HepG2 (cell line): Measurements from ENCODE around the gene NEDD8. TPM values are rescaled to one million over a fixed set of nuclear protein-coding genes. Genes with fewer than 3 reads are reported as not detected.

Experiments used
- ATAD3A ChIP-seq: sonication (generic); formaldehyde crosslinking; IDR thresholded peaks from 2 replicates; pipeline ENCODE4 v1.4.0; 2020; ENCODE audit warnings: missing genetic modification reagents
- ATF7-NPFF ChIP-seq: sonication (generic); formaldehyde crosslinking; IDR thresholded peaks from 2 replicates; pipeline ENCODE4 v1.8.1; 2023; ENCODE audit warnings: mild to moderate bottlenecking, low read depth, missing genetic modification reagents, moderate library complexity
- BHLHE40 ChIP-seq: IDR thresholded peaks from 2 replicates; pipeline ENCODE4 v1.6.1; 2011; ENCODE audit warnings: low read length, improper control_type of control experiment
- CHCHD3 ChIP-seq: sonication (generic); formaldehyde crosslinking; IDR thresholded peaks from 2 replicates; pipeline ENCODE4 v1.8.0; 2022; ENCODE audit warnings: mild to moderate bottlenecking, missing genetic modification reagents, moderate library complexity
- KDM2A ChIP-seq: sonication (generic); formaldehyde crosslinking; IDR thresholded peaks from 2 replicates; pipeline ENCODE4 v1.4.0; 2020; ENCODE audit warnings: low read depth, missing genetic modification reagents, borderline replicate concordance
- NFIB ChIP-seq: sonication (generic); formaldehyde crosslinking; IDR thresholded peaks from 2 replicates; pipeline ENCODE4 v1.9.0; 2021; ENCODE audit warnings: missing genetic modification reagents, mild to moderate bottlenecking, borderline replicate concordance
- NPAS2 ChIP-seq: sonication (generic); formaldehyde crosslinking; IDR thresholded peaks from 2 replicates; pipeline ENCODE4 v1.8.0; 2022; ENCODE audit warnings: mild to moderate bottlenecking, missing genetic modification reagents, borderline replicate concordance
- ZBTB7B ChIP-seq: sonication (generic); formaldehyde crosslinking; IDR thresholded peaks from 2 replicates; pipeline ENCODE4 v1.4.0; 2020; ENCODE audit warnings: missing genetic modification reagents
- ZNF350 ChIP-seq: sonication (generic); formaldehyde crosslinking; IDR thresholded peaks from 2 replicates; pipeline ENCODE4 v1.4.0; 2020; ENCODE audit warnings: mild to moderate bottlenecking, low read depth, missing genetic modification reagents, borderline replicate concordance
- ZNF354B ChIP-seq: sonication (generic); formaldehyde crosslinking; IDR thresholded peaks from 2 replicates; pipeline ENCODE4 v1.8.0; 2022; ENCODE audit warnings: mild to moderate bottlenecking, missing genetic modification reagents
- ZNF501 ChIP-seq: sonication (generic); formaldehyde crosslinking; IDR thresholded peaks from 2 replicates; pipeline ENCODE4 v1.5.1; 2020; ENCODE audit warnings: mild to moderate bottlenecking, moderate library complexity, missing genetic modification reagents
- ZNF543 ChIP-seq: sonication (generic); formaldehyde crosslinking; IDR thresholded peaks from 2 replicates; pipeline ENCODE4 v1.4.0; 2020; ENCODE audit warnings: mild to moderate bottlenecking, missing genetic modification reagents
- ZNF878 ChIP-seq: sonication (generic); formaldehyde crosslinking; IDR thresholded peaks from 2 replicates; pipeline ENCODE4 v1.8.1; 2023; ENCODE audit warnings: mild to moderate bottlenecking, missing genetic modification reagents, moderate library complexity
- polyA plus RNA-seq, 8 experiments: library from polyadenylated mRNA; depleted of rRNA in 3 of 8; stranded (reverse) in 7 of 8; unstranded in 1 of 8; fragments of >200 nt; fragmentation: Illumina TruSeq in 4 of 8; extraction: Trizol in 4 of 8; gene quantifications; 2 replicates each; pipeline versions ENCODE4 v1.2.1 to v1.2.3, GENCODE V29; 2011 to 2016; ENCODE audit warnings: low read depth in 4 of 8, missing spikeins in 1 of 8, mixed read lengths in 1 of 8; ENCODE audit not compliant: insufficient read depth in 1 of 8
- total RNA-seq, 5 experiments: library from RNA; depleted of rRNA; stranded (reverse); fragments of >200 nt; fragmentation: Illumina TruSeq; extraction: Trizol; gene quantifications; 2 replicates each; pipeline ENCODE4 v1.2.3, GENCODE V29; 2016; ENCODE audit warnings: low read depth in 1 of 5
- TF ChIP-seq, protein P1 (sequence below): sonication (generic); formaldehyde crosslinking; IDR thresholded peaks from 2 replicates; pipeline ENCODE4 v1.4.0; 2020; ENCODE audit warnings: low read depth, missing genetic modification reagents
- TF ChIP-seq, protein P2 (sequence below): sonication (generic); formaldehyde crosslinking; IDR thresholded peaks from 2 replicates; pipeline ENCODE4 v1.5.0; 2020; ENCODE audit warnings: missing genetic modification reagents, mild to moderate bottlenecking, borderline replicate concordance
- TF ChIP-seq, protein P3 (sequence below): sonication (generic); formaldehyde crosslinking; IDR thresholded peaks from 2 replicates; pipeline ENCODE4 v1.5.0; 2020; ENCODE audit warnings: missing genetic modification reagents
- TF ChIP-seq, protein P4 (sequence below): sonication (generic); formaldehyde crosslinking; IDR thresholded peaks from 2 replicates; pipeline ENCODE4 v1.5.0; 2020; ENCODE audit warnings: missing genetic modification reagents
- TF ChIP-seq, protein P5 (sequence below): sonication (generic); formaldehyde crosslinking; IDR thresholded peaks from 2 replicates; pipeline ENCODE4 v1.4.0; 2020; ENCODE audit warnings: missing genetic modification reagents, borderline replicate concordance

Gene NEDD8
- total and polyA plus RNA-seq, 2 of the 13 experiments (the other 11 are each of a cell fraction or from before 2014, with no cell fraction given): 535 to 713 TPM

DNA sequence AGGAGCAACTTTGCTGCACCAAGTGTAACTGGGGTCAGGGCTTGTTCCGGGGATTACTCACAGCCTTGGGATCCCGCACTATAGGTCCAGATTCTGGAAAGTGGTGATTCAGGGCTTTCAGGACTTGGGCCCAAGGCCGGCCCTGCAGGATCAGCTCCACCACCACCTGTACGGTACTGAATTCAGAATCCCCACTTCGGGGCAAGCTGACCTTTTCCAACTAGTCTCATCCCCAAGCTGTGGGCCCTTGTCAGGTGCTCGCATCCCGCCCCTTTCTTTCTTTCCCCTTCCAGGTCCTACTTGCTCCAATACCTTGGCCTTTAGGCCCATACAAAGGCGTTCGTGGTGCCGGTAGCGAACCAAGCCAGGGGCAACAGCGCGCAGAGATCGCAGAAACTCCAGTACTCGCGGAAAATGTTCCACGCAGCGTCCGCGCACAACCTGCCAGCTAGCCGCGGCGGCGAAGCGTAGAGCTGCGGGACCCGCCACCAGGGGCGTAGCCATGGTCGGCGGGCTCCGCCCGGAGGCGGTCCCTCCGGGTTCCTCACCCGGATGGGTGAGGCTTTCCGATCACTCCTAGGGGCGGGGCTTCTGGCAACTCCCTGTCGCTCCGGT lies 9.8 kb upstream of the NEDD8 start (continued):
- TF ChIP-seq, protein P1, sequence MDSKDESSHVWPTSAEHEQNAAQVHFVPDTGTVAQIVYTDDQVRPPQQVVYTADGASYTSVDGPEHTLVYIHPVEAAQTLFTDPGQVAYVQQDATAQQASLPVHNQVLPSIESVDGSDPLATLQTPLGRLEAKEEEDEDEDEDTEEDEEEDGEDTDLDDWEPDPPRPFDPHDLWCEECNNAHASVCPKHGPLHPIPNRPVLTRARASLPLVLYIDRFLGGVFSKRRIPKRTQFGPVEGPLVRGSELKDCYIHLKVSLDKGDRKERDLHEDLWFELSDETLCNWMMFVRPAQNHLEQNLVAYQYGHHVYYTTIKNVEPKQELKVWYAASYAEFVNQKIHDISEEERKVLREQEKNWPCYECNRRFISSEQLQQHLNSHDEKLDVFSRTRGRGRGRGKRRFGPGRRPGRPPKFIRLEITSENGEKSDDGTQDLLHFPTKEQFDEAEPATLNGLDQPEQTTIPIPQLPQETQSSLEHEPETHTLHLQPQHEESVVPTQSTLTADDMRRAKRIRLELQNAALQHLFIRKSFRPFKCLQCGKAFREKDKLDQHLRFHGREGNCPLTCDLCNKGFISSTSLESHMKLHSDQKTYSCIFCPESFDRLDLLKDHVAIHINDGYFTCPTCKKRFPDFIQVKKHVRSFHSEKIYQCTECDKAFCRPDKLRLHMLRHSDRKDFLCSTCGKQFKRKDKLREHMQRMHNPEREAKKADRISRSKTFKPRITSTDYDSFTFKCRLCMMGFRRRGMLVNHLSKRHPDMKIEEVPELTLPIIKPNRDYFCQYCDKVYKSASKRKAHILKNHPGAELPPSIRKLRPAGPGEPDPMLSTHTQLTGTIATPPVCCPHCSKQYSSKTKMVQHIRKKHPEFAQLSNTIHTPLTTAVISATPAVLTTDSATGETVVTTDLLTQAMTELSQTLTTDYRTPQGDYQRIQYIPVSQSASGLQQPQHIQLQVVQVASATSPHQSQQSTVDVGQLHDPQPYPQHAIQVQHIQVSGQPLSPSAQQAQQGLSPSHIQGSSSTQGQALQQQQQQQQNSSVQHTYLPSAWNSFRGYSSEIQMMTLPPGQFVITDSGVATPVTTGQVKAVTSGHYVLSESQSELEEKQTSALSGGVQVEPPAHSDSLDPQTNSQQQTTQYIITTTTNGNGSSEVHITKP: no peak
- TF ChIP-seq, protein P2, sequence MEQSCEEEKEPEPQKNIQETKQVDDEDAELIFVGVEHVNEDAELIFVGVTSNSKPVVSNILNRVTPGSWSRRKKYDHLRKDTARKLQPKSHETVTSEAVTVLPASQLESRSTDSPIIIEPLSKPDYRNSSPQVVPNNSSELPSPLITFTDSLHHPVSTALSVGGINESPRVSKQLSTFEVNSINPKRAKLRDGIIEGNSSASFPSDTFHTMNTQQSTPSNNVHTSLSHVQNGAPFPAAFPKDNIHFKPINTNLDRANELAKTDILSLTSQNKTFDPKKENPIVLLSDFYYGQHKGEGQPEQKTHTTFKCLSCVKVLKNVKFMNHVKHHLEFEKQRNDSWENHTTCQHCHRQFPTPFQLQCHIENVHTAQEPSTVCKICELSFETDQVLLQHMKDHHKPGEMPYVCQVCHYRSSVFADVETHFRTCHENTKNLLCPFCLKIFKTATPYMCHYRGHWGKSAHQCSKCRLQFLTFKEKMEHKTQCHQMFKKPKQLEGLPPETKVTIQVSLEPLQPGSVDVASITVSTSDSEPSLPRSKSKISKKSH: no peak
- TF ChIP-seq ATAD3A (CRISPR knock-in tag) (no peak), ZNF878 (CRISPR knock-in tag) (no peak), NFIB (CRISPR knock-in tag) (no peak), ZNF350 (no peak), NPAS2 (CRISPR knock-in tag) (no peak), BHLHE40 (no peak), CHCHD3 (CRISPR knock-in tag) (no peak), KDM2A (CRISPR knock-in tag) (no peak; the same call in 1 of the 2 replicates), ZNF354B (CRISPR knock-in tag) (peak; percentile 39; the same call in 1 of the 2 replicates), ATF7-NPFF (CRISPR knock-in tag) (no peak; the same call in 1 of the 2 replicates), ZNF543 (CRISPR knock-in tag) (no peak), ZBTB7B (no peak; the same call in 1 of the 2 replicates), ZNF501 (CRISPR knock-in tag) (no peak)
- TF ChIP-seq, protein P3, sequence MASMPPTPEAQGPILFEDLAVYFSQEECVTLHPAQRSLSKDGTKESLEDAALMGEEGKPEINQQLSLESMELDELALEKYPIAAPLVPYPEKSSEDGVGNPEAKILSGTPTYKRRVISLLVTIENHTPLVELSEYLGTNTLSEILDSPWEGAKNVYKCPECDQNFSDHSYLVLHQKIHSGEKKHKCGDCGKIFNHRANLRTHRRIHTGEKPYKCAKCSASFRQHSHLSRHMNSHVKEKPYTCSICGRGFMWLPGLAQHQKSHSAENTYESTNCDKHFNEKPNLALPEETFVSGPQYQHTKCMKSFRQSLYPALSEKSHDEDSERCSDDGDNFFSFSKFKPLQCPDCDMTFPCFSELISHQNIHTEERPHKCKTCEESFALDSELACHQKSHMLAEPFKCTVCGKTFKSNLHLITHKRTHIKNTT: 0 out of 2 replicates have a peak, but pooled peaks have one; percentile 18
- TF ChIP-seq, protein P4, sequence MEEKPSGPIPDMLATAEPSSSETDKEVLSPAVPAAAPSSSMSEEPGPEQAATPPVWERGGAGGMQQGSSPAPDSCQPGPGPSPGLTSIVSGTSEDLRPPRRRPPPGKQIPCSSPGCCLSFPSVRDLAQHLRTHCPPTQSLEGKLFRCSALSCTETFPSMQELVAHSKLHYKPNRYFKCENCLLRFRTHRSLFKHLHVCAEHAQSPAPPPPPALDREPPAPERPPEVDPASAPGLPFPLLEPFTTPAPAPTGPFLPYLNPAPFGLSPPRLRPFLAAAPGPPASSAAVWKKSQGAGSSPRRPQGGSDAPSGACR: no peak
- TF ChIP-seq, protein P5, sequence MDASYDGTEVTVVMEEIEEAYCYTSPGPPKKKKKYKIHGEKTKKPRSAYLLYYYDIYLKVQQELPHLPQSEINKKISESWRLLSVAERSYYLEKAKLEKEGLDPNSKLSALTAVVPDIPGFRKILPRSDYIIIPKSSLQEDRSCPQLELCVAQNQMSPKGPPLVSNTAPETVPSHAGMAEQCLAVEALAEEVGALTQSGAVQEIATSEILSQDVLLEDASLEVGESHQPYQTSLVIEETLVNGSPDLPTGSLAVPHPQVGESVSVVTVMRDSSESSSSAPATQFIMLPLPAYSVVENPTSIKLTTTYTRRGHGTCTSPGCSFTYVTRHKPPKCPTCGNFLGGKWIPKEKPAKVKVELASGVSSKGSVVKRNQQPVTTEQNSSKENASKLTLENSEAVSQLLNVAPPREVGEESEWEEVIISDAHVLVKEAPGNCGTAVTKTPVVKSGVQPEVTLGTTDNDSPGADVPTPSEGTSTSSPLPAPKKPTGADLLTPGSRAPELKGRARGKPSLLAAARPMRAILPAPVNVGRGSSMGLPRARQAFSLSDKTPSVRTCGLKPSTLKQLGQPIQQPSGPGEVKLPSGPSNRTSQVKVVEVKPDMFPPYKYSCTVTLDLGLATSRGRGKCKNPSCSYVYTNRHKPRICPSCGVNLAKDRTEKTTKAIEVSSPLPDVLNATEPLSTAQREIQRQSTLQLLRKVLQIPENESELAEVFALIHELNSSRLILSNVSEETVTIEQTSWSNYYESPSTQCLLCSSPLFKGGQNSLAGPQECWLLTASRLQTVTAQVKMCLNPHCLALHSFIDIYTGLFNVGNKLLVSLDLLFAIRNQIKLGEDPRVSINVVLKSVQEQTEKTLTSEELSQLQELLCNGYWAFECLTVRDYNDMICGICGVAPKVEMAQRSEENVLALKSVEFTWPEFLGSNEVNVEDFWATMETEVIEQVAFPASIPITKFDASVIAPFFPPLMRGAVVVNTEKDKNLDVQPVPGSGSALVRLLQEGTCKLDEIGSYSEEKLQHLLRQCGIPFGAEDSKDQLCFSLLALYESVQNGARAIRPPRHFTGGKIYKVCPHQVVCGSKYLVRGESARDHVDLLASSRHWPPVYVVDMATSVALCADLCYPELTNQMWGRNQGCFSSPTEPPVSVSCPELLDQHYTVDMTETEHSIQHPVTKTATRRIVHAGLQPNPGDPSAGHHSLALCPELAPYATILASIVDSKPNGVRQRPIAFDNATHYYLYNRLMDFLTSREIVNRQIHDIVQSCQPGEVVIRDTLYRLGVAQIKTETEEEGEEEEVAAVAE (CRISPR knock-in tag): peak; percentile 70; the same call in 1 of the 2 replicates
